VCaP (cell line): ENCODE measurements around the gene STX4.

Source experiments
- H3K27ac ChIP-seq: fragments of 450-650 bp; 2 replicates; pipeline ENCODE4 v1.5.1; 2017
- CTCF ChIP-seq: fragments of 450-650 bp; conservative IDR thresholded peaks from 2 replicates; pipeline ENCODE4 v1.5.1; 2017; ENCODE audit warnings: mild to moderate bottlenecking, moderate library complexity

The STX4 gene

GRCh38 chr16:31081428-31082351 lies 48.3 kb downstream of the STX4 start:
- no peak overlapping the region for H3K27ac ChIP-seq
- TF ChIP-seq CTCF, result no peak

GRCh38 chr16:31082368-31083045 lies 49.1 kb downstream of the STX4 start:
- no peak for TF ChIP-seq CTCF
- no peak overlapping the region for H3K27ac ChIP-seq

- H3K27ac ChIP-seq, result no peak overlapping the region
- no peak for TF ChIP-seq CTCF
Observed at GRCh38 chr16:31083081-31083480, 49.7 kb downstream of the STX4 start.

- H3K27ac ChIP-seq, result no peak overlapping the region
- no peak for TF ChIP-seq CTCF
Observed at GRCh38 chr16:31083556-31083955, 50.2 kb downstream of the STX4 start.

- TF ChIP-seq CTCF, result no peak
- H3K27ac ChIP-seq, result no peak overlapping the region
Observed at GRCh38 chr16:31083981-31084380, 50.6 kb downstream of the STX4 start.

- no peak for TF ChIP-seq CTCF
- no peak overlapping the region for H3K27ac ChIP-seq
Observed at GRCh38 chr16:31084584-31085302, 51.4 kb downstream of the STX4 start.

GRCh38 chr16:31085411-31085810 lies 52.1 kb downstream of the STX4 start:
- no peak overlapping the region for H3K27ac ChIP-seq

More at GRCh38 chr16:31085411-31085810, 52.1 kb downstream of the STX4 start:
- no peak for TF ChIP-seq CTCF
